Measurements from ENCODE around the gene FGD4.

Gene FGD4

DNA sequence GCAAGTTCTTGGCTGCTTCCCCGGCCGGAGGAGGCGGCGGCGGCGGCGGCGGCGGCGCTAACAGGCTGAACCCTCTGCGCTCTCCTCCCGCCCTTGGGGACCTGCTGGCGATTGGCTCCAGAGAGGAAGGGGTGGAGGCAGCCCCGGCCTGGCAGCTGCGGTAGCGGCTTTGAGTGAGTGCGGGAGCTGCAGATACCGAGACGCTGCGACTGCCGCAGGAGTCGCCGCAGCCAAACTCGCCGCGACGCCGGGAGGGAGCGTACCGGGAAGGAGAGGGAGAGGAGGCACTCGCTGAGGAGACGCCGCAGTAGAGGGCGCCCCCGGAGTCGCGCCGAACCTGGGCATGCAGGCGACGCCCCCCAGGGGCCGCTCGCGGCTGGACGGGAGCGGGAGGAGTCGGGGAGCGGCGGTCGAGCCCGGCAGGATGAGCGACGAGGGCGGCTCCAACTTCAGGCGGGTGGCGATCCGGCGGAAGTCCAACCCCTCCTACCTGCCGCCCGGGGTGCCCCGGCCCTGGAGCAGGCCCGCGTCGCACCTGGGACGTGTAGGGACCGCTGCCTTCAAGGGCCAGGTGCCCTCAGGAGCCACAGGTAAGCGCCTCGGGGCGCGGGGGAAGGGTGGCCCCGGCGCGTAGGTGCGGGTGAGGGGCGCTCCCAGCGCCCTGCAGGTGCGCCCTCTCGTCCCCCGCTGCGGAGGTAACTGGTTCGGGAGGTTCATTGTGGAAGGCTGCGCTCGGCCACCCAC, at the start of gene FGD4:
FGD4 (plus strand) TSS at position 189 of the 744 bp plus-strand sequence.
- Mint-ChIP-seq H3K27me3 (ENCODE audit: low read depth) (peaks cover 45% of the 10 kb centered on the region), H3K4me1 (ENCODE audit: low read depth) (peaks cover 5% of the 10 kb centered on the region)

DNA sequence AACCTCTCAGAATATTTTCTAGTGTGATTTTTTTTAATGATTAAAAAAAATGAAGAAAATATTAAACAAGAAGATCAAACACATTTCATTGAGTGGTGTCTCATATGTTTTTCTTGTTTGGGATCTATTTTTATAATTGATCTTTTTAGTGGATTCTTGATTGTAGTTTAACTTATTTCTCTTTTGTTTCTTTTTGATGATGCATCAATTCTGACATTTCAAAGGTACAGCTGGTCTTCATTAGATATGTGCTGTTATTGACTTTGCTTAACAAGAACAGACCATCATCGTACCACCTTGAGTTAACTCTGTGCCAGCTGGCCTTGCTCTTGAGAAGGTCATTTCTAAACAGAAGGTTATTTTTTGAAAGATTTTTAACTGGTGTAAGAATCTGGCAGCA, 45.8 kb upstream of the FGD4 start:
- Mint-ChIP-seq H3K4me3 (no peak overlapping the region), H3K4me1 (ENCODE audit: low read depth) (no peaks in the 10 kb centered on the region), H3K9me3 (no peaks in the 10 kb centered on the region), H3K36me3 (ENCODE audit: low read depth) (no peaks in the 10 kb centered on the region), H3K27me3 (ENCODE audit: low read depth) (no peaks in the 10 kb centered on the region), H3K27ac (no peak overlapping the region)

More for the DNA sequence above, at the start of gene FGD4:
- Mint-ChIP-seq H3K9me3 (no peaks in the 10 kb centered on the region), H3K27ac (no peak within 1 kb of the TSS), H3K36me3 (ENCODE audit: low read depth) (no peaks in the 10 kb centered on the region), H3K4me3 (peak within 1 kb of the TSS; percentile 92)

DNA sequence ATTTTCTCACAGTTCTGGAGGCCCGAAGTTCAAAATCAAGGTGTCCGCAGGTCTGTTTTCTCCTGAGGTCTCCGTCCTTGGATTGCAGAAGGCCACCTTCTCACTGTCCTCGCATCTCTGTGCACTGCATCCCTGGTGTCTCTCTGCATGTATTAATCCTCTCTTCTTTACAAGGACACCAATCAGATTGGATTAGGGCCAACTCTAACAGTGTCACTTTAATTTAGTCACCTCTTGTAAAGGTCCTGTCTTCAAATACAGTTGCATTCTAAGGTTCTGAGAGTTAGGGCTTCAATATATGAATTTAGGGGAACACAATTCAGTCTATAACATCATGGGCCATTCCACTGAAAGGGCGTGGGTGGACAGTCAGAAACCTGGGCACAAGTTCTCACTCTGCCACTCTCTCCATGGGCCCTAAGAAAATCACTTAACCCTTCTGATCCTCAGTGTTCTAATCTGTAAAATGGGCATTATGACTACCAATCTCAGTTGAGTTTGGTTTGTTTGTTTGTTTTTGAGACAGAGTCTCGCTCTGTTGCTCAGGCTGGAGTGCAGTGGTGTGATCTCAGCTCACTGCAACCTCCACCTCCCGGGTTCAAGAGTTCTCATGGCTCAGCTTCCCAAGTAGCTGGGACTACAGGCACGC, 41.6 kb upstream of the FGD4 start:
- H3K4me3 Mint-ChIP-seq = no peak overlapping the region
- H3K9me3 Mint-ChIP-seq = no peaks in the 10 kb centered on the region
- H3K36me3 Mint-ChIP-seq (ENCODE audit: low read depth) = no peaks in the 10 kb centered on the region
- H3K27me3 Mint-ChIP-seq (ENCODE audit: low read depth) = no peaks in the 10 kb centered on the region
- no peaks in the 10 kb centered on the region for H3K4me1 Mint-ChIP-seq (ENCODE audit: low read depth)
- H3K27ac Mint-ChIP-seq = no peak overlapping the region

DNA sequence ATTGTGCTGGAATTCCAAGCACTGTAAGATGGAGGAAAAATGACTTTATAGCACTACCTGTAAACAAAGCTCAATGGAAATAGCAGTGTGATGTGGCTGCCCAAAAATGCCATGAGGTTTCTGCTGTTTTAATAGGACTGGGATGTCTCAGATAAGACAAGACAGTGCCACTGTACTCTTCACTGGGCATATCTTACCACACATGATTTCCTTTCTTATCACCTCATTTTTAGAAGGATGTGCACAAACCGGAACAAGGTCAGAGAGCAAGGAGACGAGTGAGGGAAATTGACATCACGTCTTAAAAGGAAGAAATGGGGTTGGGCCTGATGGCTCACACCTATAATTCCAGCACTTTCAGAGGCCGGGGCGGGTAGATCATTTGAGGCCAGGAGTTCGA, 38.4 kb upstream of the FGD4 start:
- H3K4me1 Mint-ChIP-seq (ENCODE audit: low read depth) = no peaks in the 10 kb centered on the region
- no peaks in the 10 kb centered on the region for H3K36me3 Mint-ChIP-seq (ENCODE audit: low read depth)
- no peaks in the 10 kb centered on the region for H3K9me3 Mint-ChIP-seq
- H3K27ac Mint-ChIP-seq = no peak overlapping the region
- no peak overlapping the region for H3K4me3 Mint-ChIP-seq
- H3K27me3 Mint-ChIP-seq (ENCODE audit: low read depth) = no peaks in the 10 kb centered on the region

DNA sequence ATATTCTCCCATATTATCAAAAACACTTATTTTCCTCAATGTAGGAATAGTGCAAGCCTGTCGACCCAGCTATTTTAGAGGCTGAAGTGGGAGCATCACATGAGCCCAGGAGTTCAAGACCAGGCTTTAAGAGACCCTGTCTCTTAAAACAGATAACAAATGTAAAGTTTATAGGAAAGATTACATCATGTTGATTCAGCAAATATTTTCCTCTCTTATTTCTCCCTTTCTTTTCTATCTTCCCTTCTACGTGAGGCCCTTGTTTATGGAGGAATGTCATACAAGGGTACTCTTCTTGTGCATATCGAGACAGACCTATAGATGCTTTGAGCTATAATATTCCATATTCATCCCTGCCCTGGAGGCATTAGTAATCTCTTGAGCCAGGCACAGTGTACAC, 36.5 kb upstream of the FGD4 start:
- no peaks in the 10 kb centered on the region for H3K27me3 Mint-ChIP-seq (ENCODE audit: low read depth)
- H3K9me3 Mint-ChIP-seq = no peaks in the 10 kb centered on the region
- no peaks in the 10 kb centered on the region for H3K4me1 Mint-ChIP-seq (ENCODE audit: low read depth)
- no peak overlapping the region for H3K27ac Mint-ChIP-seq
- no peaks in the 10 kb centered on the region for H3K36me3 Mint-ChIP-seq (ENCODE audit: low read depth)
- no peak overlapping the region for H3K4me3 Mint-ChIP-seq

DNA sequence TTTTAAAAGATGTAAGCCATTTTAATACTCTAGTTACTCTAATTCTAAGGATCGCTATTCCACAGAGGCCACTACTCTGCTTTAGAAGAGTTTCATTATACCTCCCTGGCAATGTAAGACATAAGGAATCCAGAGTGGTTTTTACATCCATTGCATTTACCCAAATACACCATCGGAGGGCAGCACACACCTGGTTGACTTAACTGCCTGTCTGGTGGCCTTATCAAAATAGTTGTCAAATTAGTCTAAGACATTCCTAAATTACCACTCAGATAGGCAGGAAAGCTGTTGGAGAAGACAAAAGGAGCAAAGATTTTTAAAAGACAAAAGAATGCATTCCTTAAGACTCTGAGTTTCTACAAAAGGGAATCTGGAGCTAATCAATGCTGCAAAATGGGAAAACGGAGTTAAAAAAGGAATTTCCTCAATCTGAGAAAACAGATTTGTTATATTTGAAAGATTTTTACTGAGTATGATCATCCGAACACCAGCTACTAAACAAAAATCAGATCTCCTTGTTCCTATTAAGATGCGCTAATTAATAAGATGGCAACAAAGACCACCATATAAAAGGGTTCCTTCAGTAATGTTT, 33.8 kb upstream of the FGD4 start:
- no peak overlapping the region for H3K4me3 Mint-ChIP-seq
- no peaks in the 10 kb centered on the region for H3K36me3 Mint-ChIP-seq (ENCODE audit: low read depth)
- H3K27ac Mint-ChIP-seq = no peak overlapping the region
- H3K9me3 Mint-ChIP-seq = no peaks in the 10 kb centered on the region
- H3K27me3 Mint-ChIP-seq (ENCODE audit: low read depth) = no peaks in the 10 kb centered on the region
- no peaks in the 10 kb centered on the region for H3K4me1 Mint-ChIP-seq (ENCODE audit: low read depth)

DNA sequence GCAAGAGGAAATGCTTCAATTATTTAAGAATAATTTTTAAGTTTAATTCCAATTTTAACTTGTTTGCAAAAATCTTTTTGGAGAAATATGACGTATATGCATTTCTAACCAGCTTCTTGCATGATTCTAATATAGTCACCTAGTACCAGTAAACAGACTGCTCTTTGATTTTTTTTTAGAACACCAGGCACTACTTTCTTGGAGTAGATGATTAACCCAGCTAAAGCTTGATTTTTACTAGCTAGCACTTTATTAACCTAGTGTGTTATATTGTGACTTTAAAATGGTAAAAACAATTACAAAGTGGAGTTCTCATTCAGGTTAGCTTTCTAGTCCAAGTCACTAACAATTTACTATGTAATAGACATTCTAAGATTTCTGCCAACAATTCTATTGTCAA, 32.6 kb upstream of the FGD4 start:
- Mint-ChIP-seq H3K27ac (no peak overlapping the region), H3K36me3 (ENCODE audit: low read depth) (no peaks in the 10 kb centered on the region), H3K9me3 (no peaks in the 10 kb centered on the region), H3K4me1 (ENCODE audit: low read depth) (no peaks in the 10 kb centered on the region), H3K27me3 (ENCODE audit: low read depth) (no peaks in the 10 kb centered on the region), H3K4me3 (no peak overlapping the region)

DNA sequence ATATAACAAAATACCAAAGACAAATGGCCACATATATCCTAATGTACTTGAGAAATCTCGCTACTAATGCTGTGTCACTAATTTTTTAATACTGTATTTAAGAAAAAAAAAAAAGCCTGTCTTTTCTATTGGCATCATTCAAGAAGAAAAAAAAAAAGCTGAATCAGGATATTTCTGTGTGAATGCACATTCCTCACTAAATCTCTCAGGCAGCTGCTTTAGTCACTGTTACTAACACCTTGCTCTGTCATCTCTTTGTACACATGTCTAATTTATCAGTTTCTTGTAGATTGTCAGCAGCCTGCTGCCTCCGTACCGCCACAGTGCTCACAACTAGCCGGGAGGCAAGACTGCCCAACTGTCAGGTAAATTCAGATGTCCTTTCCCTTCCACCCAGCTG, 32.0 kb upstream of the FGD4 start:
- H3K4me1 Mint-ChIP-seq (ENCODE audit: low read depth) = no peaks in the 10 kb centered on the region
- no peak overlapping the region for H3K4me3 Mint-ChIP-seq
- no peak overlapping the region for H3K27ac Mint-ChIP-seq
- H3K9me3 Mint-ChIP-seq = no peaks in the 10 kb centered on the region
- H3K27me3 Mint-ChIP-seq (ENCODE audit: low read depth) = no peaks in the 10 kb centered on the region
- no peaks in the 10 kb centered on the region for H3K36me3 Mint-ChIP-seq (ENCODE audit: low read depth)

DNA sequence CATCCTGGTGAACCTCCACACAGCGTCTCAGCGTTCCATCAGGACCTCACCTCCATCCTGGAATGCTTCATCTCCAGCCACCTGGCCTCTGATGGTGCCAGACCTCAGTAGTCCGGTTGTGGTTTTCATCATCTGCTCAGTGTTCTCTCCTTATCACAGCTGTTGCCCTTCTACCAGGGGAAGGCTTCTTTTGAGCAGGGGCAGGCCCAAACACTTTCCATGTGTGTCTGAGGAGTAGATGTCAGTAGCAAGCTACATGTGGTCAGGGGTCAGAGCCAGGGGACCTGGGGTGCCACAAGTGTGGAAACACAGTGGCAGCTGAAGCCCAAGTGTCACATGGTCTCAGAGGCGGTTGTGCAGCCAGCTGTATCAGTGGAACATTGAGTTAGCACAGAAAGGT, 30.2 kb upstream of the FGD4 start:
- Mint-ChIP-seq H3K27me3 (ENCODE audit: low read depth) (no peaks in the 10 kb centered on the region), H3K9me3 (no peaks in the 10 kb centered on the region), H3K4me3 (no peak overlapping the region), H3K27ac (no peak overlapping the region), H3K36me3 (ENCODE audit: low read depth) (no peaks in the 10 kb centered on the region), H3K4me1 (ENCODE audit: low read depth) (no peaks in the 10 kb centered on the region)

DNA sequence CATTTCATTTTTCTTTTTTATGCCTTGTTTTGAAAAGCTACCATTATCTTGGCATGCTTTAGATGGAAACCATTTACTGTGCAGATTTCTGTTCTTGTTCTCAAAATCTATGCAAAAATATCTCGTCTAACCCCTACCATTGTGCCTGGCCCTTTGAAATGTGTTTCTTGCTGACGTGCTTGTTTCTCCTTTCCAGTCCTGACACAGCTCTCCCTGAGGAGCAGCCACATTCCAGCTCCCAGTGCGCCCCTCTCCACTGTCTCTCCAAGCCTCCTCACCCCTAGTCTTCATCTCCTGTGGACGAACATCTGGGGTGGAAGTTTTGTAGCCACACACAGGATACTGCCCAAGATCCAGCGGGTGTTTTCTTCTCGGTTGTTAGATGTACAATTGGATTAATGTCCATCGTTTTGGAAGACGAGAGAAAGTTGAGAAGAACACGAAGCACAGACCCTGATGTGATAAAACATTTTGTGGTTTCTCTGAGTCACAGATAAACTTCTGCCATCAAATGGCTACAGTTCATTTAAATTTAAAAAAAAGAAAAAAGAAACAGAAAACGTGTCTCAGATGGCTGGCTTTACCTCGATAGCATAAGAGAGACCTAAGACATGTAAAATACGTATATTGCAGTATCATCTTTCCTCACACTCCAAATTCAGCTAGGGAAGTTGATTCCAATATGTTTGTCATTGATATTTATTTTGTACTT, 21.9 kb upstream of the FGD4 start:
- H3K4me3 Mint-ChIP-seq = no peak overlapping the region
- H3K36me3 Mint-ChIP-seq (ENCODE audit: low read depth) = no peaks in the 10 kb centered on the region
- H3K4me1 Mint-ChIP-seq (ENCODE audit: low read depth) = no peaks in the 10 kb centered on the region
- H3K27ac Mint-ChIP-seq = no peak overlapping the region
- H3K9me3 Mint-ChIP-seq = no peaks in the 10 kb centered on the region
- peaks cover 23% of the 10 kb centered on the region for H3K27me3 Mint-ChIP-seq (ENCODE audit: low read depth)

DNA sequence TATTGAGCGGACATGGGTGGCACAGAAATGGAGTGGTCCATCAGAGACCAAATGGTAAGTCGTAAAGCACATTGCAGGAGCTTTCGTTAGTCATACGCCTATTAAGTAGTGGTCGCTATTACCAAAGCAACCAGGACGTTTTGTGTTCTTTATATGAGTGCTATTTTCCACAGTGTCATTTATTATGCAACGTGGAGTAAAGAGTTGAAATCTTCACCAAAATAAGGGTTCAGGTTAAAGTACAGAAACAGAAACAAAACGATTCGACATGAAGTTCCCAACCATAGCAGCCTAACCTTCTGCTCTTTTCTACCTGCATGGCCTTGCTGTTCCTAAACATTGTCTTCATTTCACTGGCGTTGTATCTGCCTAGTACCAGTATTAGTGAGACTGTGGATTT, 20.1 kb upstream of the FGD4 start:
- Mint-ChIP-seq H3K9me3 (no peaks in the 10 kb centered on the region), H3K27me3 (ENCODE audit: low read depth) (peaks cover 26% of the 10 kb centered on the region), H3K27ac (no peak overlapping the region), H3K36me3 (ENCODE audit: low read depth) (no peaks in the 10 kb centered on the region), H3K4me1 (ENCODE audit: low read depth) (no peaks in the 10 kb centered on the region), H3K4me3 (no peak overlapping the region)

DNA sequence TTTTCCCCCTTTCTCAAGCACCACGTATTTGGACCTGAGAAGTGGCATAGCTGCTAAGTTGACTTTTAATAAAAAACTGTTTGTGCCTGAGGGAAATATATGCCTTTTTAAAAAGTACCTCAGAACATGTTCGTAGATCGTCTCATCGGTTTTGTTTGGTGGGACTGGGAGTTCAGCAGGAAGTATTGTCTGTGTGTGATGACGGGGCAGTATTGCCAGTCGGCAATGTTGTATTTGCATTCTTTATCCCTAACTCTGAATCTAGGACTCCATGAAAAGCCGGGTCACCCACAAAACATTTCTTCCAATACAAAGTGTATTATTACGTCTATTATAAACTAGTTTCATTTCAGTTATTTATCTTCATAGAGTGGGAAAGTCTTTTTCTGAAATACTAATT, 19.7 kb upstream of the FGD4 start:
- H3K36me3 Mint-ChIP-seq (ENCODE audit: low read depth) = no peaks in the 10 kb centered on the region
- H3K4me1 Mint-ChIP-seq (ENCODE audit: low read depth) = no peaks in the 10 kb centered on the region
- no peaks in the 10 kb centered on the region for H3K9me3 Mint-ChIP-seq
- H3K27ac Mint-ChIP-seq = no peak overlapping the region
- H3K4me3 Mint-ChIP-seq = no peak overlapping the region
- peaks cover 30% of the 10 kb centered on the region for H3K27me3 Mint-ChIP-seq (ENCODE audit: low read depth)

DNA sequence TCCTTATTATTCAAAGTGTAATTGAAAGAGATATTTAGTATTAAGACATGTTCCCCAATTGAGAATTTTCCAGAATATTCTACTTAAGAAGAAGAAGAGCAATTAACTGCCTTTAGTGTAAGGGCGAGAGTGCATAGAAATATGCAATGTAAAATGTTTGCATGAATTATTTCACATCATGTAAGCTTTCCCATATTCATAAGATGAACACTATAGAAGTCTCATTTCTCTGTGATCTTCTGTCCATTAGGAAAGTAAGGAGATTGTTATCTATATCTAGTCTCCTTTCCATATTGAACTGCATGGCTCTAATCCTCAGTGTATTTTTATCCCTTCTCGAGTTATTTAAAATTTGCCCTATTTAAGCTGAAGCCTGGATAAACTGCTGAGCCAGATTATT, 17.1 kb upstream of the FGD4 start:
- peaks cover 30% of the 10 kb centered on the region for H3K27me3 Mint-ChIP-seq (ENCODE audit: low read depth)
- no peak overlapping the region for H3K27ac Mint-ChIP-seq
- H3K36me3 Mint-ChIP-seq (ENCODE audit: low read depth) = no peaks in the 10 kb centered on the region
- H3K4me1 Mint-ChIP-seq (ENCODE audit: low read depth) = no peaks in the 10 kb centered on the region
- H3K4me3 Mint-ChIP-seq = no peak overlapping the region
- no peaks in the 10 kb centered on the region for H3K9me3 Mint-ChIP-seq

DNA sequence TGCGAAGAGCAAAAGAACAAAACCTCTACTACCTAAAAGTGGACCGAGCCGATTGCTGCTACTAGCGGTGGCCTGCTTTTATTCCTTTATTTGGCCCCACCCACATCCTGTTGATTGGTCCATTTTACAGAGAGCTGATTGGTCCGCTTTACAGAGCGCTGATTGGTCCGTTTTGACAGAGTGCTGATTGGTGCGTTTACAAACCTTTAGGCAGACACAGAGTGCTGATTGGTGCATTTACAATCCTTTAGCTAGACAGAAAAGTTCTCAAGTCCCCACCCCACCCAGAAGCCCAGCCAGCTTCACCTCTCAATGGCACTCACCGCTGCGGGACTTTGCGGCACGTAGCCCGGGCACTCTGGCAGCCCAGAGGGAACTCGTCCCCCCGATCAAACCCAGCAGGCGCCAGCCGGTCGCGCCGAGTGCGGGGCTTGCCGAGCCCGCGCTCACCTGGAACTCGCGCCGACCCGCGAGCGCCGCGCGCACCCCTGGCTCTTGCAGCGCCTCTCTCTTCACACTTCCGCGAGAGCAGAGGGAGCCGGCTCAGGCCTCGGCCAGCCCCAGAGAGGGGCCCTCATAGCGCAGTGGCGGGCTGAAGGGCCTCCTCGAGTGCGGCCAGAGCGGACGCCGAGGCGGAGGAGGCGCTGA, 8.7 kb upstream of the FGD4 start:
- Mint-ChIP-seq H3K9me3 (no peaks in the 10 kb centered on the region), H3K36me3 (ENCODE audit: low read depth) (no peaks in the 10 kb centered on the region), H3K4me3 (peak overlapping the region; percentile 48), H3K27me3 (ENCODE audit: low read depth) (peaks cover 4% of the 10 kb centered on the region), H3K27ac (no peak overlapping the region), H3K4me1 (ENCODE audit: low read depth) (no peaks in the 10 kb centered on the region)
